ENCODE measurements around the gene CBX1.

The CBX1 gene

DNA sequence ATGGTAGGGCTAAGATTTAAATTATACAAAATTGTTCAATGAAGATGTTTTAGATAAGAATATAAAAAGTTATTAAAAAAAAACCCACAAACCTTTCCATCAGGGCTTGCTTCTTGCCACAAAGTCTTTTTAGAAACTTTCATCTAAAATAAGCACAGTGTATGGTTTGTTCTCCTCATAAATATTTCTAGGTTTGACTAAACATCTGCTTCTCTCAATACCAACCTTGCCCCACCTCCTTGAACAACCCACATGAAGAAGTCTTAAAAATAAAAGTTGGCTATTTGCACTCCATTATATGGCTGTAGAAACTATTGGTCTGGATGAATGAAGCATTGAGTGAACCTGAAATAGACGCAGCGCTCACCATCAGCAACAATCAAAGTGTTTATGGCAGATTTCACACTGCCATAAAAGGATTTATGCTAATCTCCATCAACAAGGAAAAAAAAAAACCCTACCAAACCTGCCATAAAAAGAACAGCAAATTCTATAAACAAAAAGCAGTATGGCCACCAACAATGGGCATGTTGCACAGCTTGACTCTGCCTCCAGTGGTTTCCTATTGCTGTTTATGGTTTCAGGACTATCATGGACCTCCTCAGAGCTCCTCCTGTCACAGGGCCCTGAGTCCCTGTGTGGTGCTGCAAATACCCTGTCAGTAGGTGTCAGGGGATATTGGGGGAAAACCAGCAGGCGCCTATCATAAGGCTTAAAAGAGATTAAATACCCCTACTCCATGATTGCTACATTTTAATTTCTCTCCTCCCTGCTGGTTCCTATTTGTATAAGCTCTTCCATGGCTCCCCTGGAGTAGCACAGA, 43.9 kb upstream of the CBX1 start:
- in situ Hi-C loops (cut with MboI; ENCODE audit: low pct_unique_long_range_greater_than_20kb, low sequenced_read_pairs, unreplicated experiment), result loop anchor here (5.0 kb wide), 1 partner anchor 58 kb away; no protein-coding TSS in a partner anchor
- TF ChIP-seq, protein P1, sequence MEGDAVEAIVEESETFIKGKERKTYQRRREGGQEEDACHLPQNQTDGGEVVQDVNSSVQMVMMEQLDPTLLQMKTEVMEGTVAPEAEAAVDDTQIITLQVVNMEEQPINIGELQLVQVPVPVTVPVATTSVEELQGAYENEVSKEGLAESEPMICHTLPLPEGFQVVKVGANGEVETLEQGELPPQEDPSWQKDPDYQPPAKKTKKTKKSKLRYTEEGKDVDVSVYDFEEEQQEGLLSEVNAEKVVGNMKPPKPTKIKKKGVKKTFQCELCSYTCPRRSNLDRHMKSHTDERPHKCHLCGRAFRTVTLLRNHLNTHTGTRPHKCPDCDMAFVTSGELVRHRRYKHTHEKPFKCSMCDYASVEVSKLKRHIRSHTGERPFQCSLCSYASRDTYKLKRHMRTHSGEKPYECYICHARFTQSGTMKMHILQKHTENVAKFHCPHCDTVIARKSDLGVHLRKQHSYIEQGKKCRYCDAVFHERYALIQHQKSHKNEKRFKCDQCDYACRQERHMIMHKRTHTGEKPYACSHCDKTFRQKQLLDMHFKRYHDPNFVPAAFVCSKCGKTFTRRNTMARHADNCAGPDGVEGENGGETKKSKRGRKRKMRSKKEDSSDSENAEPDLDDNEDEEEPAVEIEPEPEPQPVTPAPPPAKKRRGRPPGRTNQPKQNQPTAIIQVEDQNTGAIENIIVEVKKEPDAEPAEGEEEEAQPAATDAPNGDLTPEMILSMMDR (IDR thresholded peaks at IDR 0.05; ENCODE audit: extremely low read depth, insufficient read depth, missing control alignments), result no peak
- DNase-seq (ENCODE audit: low spot score), result peak; percentile 36

DNA sequence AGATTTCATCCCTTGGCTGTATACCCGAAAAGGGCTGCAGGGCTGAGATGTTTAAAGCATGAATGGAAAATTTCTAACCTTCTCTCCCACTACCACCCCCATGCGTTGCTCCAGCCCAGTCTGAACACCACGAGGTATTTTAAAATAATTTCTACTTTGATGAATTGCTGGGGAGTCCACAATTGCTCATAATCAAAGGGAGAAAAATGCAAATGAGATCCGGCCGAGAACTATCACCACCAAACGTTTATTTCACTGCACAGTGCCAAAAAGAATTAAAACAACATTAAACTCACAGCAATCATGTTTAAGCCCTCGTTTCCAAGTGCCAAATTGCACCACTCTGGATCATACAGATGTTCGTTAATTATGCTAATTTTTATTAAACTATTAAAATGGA, 43.0 kb upstream of the CBX1 start:
- DNase-seq (ENCODE audit: low spot score), result no peak
- TF ChIP-seq, protein P1 (IDR thresholded peaks at IDR 0.05; ENCODE audit: extremely low read depth, insufficient read depth, missing control alignments), result no peak
- in situ Hi-C loops (cut with MboI; ENCODE audit: low pct_unique_long_range_greater_than_20kb, low sequenced_read_pairs, unreplicated experiment), result loop anchor here (5.0 kb wide), 1 partner anchor 57 kb away; no protein-coding TSS in a partner anchor

GRCh38 chr17:48143629-48144028, 42.4 kb upstream of the CBX1 start:
- TF ChIP-seq, protein P1 (IDR thresholded peaks at IDR 0.05; ENCODE audit: extremely low read depth, insufficient read depth, missing control alignments), result no peak
- DNase-seq (ENCODE audit: low spot score), result no peak
- in situ Hi-C loops (cut with MboI; ENCODE audit: low pct_unique_long_range_greater_than_20kb, low sequenced_read_pairs, unreplicated experiment), result loop anchor here (5.0 kb wide), 1 partner anchor 56 kb away; no protein-coding TSS in a partner anchor

DNA sequence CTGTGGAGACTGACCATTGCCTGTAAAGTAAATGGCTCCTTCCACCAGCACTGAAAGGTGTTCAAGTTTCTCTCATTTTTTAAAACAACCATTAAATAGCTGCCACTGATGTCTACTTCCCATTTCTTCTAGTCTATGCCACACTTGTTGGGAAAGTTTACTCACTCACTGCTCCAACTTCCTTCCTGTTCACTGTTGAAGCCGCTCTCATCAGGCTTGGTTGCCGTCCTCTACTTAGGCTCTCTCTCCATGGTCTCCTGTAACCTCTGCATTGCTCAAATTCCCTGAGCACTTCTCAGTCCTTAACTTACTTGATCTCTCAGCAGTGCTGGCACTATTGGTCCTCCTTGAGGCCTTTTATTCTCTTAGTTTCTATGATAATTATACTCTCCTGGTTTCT, 38.7 kb upstream of the CBX1 start:
- DNase-seq (ENCODE audit: low spot score), result no peak
- TF ChIP-seq, protein P1 (IDR thresholded peaks at IDR 0.05; ENCODE audit: extremely low read depth, insufficient read depth, missing control alignments), result no peak
- in situ Hi-C loops (cut with MboI; ENCODE audit: low pct_unique_long_range_greater_than_20kb, low sequenced_read_pairs, unreplicated experiment), result loop anchor here (5.0 kb wide), 1 partner anchor 53 kb away; no protein-coding TSS in a partner anchor

DNA sequence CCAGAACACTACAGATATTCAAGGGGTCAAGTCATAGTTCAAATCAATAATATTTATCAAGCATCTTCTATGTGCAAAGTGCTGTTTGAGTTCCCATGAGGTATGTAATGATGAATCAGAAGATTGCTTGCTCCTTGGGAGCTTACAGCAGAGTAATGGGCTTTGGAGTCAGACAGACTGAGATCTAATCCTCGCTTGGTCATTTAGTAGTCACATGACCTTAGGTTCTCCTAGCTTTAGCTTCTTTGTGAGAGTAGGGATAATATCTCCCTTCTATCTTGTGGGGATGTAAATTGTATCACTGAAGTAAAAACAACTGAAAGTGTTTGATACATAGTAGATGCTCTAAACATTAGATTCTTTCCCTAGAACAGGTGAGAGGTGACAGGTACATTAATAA, 36.4 kb upstream of the CBX1 start:
- DNase-seq (ENCODE audit: low spot score), result no peak
- TF ChIP-seq, protein P1 (IDR thresholded peaks at IDR 0.05; ENCODE audit: extremely low read depth, insufficient read depth, missing control alignments), result no peak
- in situ Hi-C loops (cut with MboI; ENCODE audit: low pct_unique_long_range_greater_than_20kb, low sequenced_read_pairs, unreplicated experiment), result no loop called here

DNA sequence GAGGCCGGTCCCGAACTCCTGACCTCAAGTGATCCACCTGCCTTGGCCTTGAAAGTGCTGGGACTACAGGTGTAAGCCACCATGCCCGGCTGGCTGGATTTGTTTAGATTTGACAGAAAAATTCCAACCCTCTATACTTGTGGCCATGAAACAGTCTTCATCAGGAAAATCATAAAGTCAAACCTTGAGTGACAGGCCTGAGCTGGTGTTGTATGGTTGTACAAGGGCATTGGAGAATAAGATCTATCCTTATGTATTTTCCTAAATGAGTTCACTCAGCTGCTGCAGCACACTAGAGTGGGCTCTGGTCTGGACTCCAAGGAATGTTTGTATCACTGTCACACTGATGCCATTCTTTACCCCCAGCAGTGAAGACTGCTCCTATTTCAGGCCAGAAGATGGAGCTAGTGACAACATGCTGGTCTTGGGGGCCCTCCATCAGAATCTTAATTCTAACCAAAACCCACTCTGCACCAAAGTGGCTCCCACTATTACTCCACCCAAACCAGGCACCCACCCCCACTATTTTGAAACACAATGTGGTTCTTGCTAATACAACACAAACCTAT, 33.7 kb upstream of the CBX1 start:
- in situ Hi-C loops (cut with MboI; ENCODE audit: low pct_unique_long_range_greater_than_20kb, low sequenced_read_pairs, unreplicated experiment), result no loop called here
- DNase-seq (ENCODE audit: low spot score), result no peak
- TF ChIP-seq, protein P1 (IDR thresholded peaks at IDR 0.05; ENCODE audit: extremely low read depth, insufficient read depth, missing control alignments), result peak; percentile 48

Data from GM13977 (cell line).